ENCODE data around the gene LINS1.

LINS1 gene

GRCh38 chr15:100602064-100602822, at the start of gene LINS1, which contains the start of gene ASB7:
Gene LINS1, minus strand, starts transcription at chr15:100602184. Its CDS starts 21,342 bp downstream, at chr15:100580842.
Gene ASB7, plus strand, starts transcription at chr15:100602589. Its CDS starts 9,628 bp downstream, at chr15:100612217.
- peak; percentile 99 for DNase-seq (ENCODE audit: low spot score)

GRCh38 chr15:100651253-100651652, 49.3 kb upstream of the LINS1 start:
- DNase-seq (ENCODE audit: low spot score): no peak

- no peak for DNase-seq (ENCODE audit: low spot score)
Observed at GRCh38 chr15:100650685-100651084, 48.7 kb upstream of the LINS1 start.

- no peak for DNase-seq (ENCODE audit: low spot score)
Observed at GRCh38 chr15:100648951-100649350, 47.0 kb upstream of the LINS1 start.

GRCh38 chr15:100645671-100646070, 43.7 kb upstream of the LINS1 start:
- no peak for DNase-seq (ENCODE audit: low spot score)

GRCh38 chr15:100642950-100643338, 41.0 kb upstream of the LINS1 start:
- no peak for DNase-seq (ENCODE audit: low spot score)

- DNase-seq (ENCODE audit: low spot score): no peak
Observed at GRCh38 chr15:100642213-100642949, 40.4 kb upstream of the LINS1 start.

- no peak for DNase-seq (ENCODE audit: low spot score)
Observed at GRCh38 chr15:100638177-100638730, 36.3 kb upstream of the LINS1 start.

GRCh38 chr15:100635406-100636071, 33.6 kb upstream of the LINS1 start:
- no peak for DNase-seq (ENCODE audit: low spot score)

- no peak for DNase-seq (ENCODE audit: low spot score)
Observed at GRCh38 chr15:100633763-100634075, 31.7 kb upstream of the LINS1 start.

- DNase-seq (ENCODE audit: low spot score): no peak
Observed at GRCh38 chr15:100631831-100632230, 29.8 kb upstream of the LINS1 start.

- no peak for DNase-seq (ENCODE audit: low spot score)
Observed at GRCh38 chr15:100628746-100629145, 26.8 kb upstream of the LINS1 start.

GRCh38 chr15:100627789-100628395, 25.9 kb upstream of the LINS1 start:
- peak; percentile 64 for DNase-seq (ENCODE audit: low spot score)

- no peak for DNase-seq (ENCODE audit: low spot score)
Observed at GRCh38 chr15:100623301-100623700, 21.3 kb upstream of the LINS1 start.

GRCh38 chr15:100616700-100617099, 14.7 kb upstream of the LINS1 start:
- DNase-seq (ENCODE audit: low spot score): no peak

- DNase-seq (ENCODE audit: low spot score): no peak
Observed at GRCh38 chr15:100615801-100616200, 13.8 kb upstream of the LINS1 start.

- no peak for DNase-seq (ENCODE audit: low spot score)
Observed at GRCh38 chr15:100614918-100615317, 12.9 kb upstream of the LINS1 start.

GRCh38 chr15:100614336-100614735, 12.4 kb upstream of the LINS1 start:
- no peak for DNase-seq (ENCODE audit: low spot score)

- no peak for DNase-seq (ENCODE audit: low spot score)
Observed at GRCh38 chr15:100613208-100613607, 11.2 kb upstream of the LINS1 start.

- DNase-seq (ENCODE audit: low spot score): no peak
Observed at GRCh38 chr15:100612539-100612938, 10.6 kb upstream of the LINS1 start.

GRCh38 chr15:100602823-100603393, 924 bp upstream of the LINS1 start:
- DNase-seq (ENCODE audit: low spot score): no peak

- peak; percentile 29 for DNase-seq (ENCODE audit: low spot score)
Observed at GRCh38 chr15:100601617-100602063, 344 bp downstream of the LINS1 start.
